KOPT-K1 (cell line): Measurements from ENCODE around the gene PLCD1.

Experiments used
- H3K27ac ChIP-seq: fragments of 200-600 bp; sonication (generic); 2 replicates; pipeline ENCODE4 v1.5.1; 2016; ENCODE audit warnings: antibody characterized with exemption, mild to moderate bottlenecking, low read depth, low read length; ENCODE audit not compliant: poor library complexity, severe bottlenecking
- H3K36me3 ChIP-seq: fragments of 200-600 bp; sonication (generic); 2 replicates; pipeline ENCODE4 v1.5.1; 2017; ENCODE audit warnings: antibody characterized with exemption, mild to moderate bottlenecking, low read length, moderate library complexity; ENCODE audit not compliant: insufficient read depth
- H3K9me3 ChIP-seq: fragments of 200-600 bp; sonication (generic); 2 replicates; pipeline ENCODE4 v1.5.1; 2017; ENCODE audit warnings: antibody characterized with exemption, low read length, mild to moderate bottlenecking; ENCODE audit not compliant: insufficient read depth, poor library complexity, severe bottlenecking

PLCD1 gene

DNA sequence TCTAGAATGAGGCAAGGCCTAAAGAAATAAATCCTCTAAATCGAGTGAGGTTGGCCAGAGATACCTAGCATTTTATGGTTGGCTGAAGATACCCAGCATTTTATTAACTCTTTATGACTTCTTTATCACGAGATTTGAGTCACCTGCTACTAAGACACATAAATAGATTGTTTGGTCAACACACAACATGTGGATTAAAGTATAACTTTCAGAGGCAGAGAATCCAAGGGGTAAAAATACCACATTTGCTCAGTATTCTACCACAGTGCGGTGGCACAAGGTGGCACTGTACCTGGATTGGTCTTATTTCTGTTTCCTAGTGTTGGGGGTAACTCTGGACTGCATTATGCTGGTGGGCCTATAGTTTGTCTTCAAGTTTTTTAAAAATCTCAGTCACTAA is 65.8 kb downstream of the PLCD1 start:
- H3K27ac ChIP-seq: no peak overlapping the region
- H3K36me3 ChIP-seq: no peaks in the 10 kb centered on the region

DNA sequence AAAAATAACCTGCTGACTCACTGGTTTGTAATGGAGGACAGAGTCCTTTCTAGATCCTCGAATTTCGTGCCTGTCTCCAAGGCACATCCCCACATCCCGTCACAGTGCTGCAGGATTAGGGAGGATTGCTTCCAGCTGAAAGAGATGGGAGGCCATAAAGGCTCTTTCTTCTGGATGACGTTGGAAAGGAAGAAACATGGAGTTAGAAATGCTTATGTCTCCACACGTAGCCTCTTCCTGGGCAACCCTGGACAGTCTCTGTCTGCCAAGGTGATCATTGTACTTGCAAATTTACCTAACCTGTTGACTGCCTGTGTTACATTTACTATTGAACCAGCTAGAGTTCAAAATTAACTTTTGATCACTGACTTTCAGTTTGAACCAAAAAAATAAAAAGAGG is 66.4 kb downstream of the PLCD1 start:
- H3K36me3 ChIP-seq: no peaks in the 10 kb centered on the region
- no peaks in the 10 kb centered on the region for H3K9me3 ChIP-seq
- H3K27ac ChIP-seq: no peak overlapping the region

More for the DNA sequence above, 65.8 kb downstream of the PLCD1 start:
- no peaks in the 10 kb centered on the region for H3K9me3 ChIP-seq

DNA sequence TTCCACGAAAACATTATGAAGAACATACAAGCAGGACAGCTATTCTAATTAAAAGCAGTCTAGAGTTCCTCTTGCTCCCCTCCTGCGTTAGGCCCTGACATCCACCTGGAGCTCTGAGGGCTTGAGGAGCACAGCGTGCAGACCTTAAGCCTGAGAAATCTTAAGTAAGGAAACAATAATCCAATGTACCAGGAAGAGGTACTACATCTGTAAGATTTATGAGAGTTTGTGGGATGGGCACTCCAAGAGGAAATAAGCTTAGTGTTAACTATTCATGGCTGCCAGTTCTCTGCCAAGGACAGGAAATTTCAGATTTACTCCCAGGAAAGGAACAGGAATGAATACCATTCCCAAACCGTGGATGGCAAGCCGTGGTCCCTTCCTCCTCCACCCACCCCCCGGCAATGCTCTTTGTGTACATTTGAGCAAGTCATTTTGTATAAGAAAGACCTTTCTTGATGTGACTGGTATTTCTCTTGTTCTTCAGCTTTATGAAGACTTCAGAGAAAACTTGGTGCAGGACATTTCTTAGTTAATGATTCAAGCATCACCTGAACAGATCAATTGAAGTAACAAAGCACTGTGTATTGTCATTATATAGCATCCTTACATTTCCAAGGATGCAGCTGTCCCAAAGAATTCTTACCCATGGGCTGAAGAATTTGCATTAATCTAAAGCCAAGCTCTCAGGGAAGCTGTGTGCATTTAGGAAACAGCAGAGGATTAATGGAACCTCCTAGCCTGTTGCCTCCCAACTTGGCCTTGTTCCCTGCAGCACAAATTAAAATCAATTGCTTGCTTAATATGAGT is 67.6 kb downstream of the PLCD1 start:
- Histone ChIP-seq H3K9me3 (no peaks in the 10 kb centered on the region), H3K27ac (no peak overlapping the region), H3K36me3 (no peaks in the 10 kb centered on the region)

DNA sequence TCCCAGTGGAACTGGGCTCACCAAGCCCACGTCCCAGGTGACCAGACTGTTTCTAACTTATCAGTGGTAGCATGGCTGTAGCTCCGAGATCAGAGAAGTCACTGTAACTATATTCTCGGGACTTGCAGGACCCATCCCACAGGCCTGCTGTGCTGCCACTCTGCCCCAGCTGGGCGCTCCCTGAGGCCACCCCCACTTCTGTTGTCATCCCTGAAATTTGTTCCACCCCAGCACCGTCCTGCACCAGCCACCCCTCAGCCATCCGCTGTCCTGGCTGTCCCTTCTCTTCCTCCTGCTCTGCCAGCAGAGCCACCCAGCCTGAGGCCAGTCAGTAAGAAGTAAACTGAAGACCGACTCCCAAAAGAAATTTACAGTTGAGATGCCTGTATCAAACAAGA is 71.9 kb downstream of the PLCD1 start:
- peak overlapping the region; percentile 85 for H3K27ac ChIP-seq
- H3K9me3 ChIP-seq: no peaks in the 10 kb centered on the region
- no peaks in the 10 kb centered on the region for H3K36me3 ChIP-seq
